ENCODE measurements around the gene C3orf18.

- TF ChIP-seq CTCF (IDR thresholded peaks at IDR 0.05; ENCODE audit: poor library complexity), result no peak
- TF ChIP-seq EZH2 (IDR thresholded peaks at IDR 0.05; ENCODE audit: borderline replicate concordance), result no peak
These were observed 37.4 kb upstream of the C3orf18 start for GRCh38 chr3:50604628-50605588.
